ENCODE results near the gene THAP7. TPM values are rescaled to one million over a fixed set of nuclear protein-coding genes. Genes with fewer than 3 reads are reported as not detected.

THAP7 gene
- total and polyA plus RNA-seq, 2 of the 13 experiments (the other 11 are each of a cell fraction or from before 2014, with no cell fraction given): 13.0 to 25.5 TPM

- 100% methylated on average over 9 of the region's 16 CpGs for WGBS (ENCODE audit: low lambda C conversion rate)
- in situ Hi-C loops (cut with HindIII; ENCODE audit: extremely low pct_ligation_motif_present, low pct_unique_long_range_greater_than_20kb): no loop called here
Measured at GRCh38 chr22:20988573-20989322, 13.2 kb downstream of the THAP7 start.

More at GRCh38 chr22:20988573-20989322, 13.2 kb downstream of the THAP7 start:
- DNase-seq (ENCODE audit: low spot score): no peak
- no peaks in the 10 kb centered on the region for H3K27me3 ChIP-seq (ENCODE audit: control insufficient read depth in 1 of 2, insufficient read depth in 2 of 2, low read length in 2 of 2)
- POLR2A ChIA-PET: no interaction called here
- CTCF ChIA-PET (ENCODE audit: low intra/inter-chr PET ratio, low total read pairs): no interaction called here
- BruUV-seq (replicated peaks): no TSS peak
- intact Hi-C loops (cut with micrococcal nuclease; ENCODE audit: unreplicated experiment): no loop called here
- H3K9me3 ChIP-seq (ENCODE audit: low read length): no peaks in the 10 kb centered on the region
- H3K36me3 ChIP-seq (replicated peaks in 1 of 2; ENCODE audit: control insufficient read depth in 1 of 2, insufficient read depth in 2 of 2, low read length in 2 of 2): peaks cover 2 to 35% of the 10 kb centered on the region in 2 experiments
- FAIRE-seq: no peak
- no peak overlapping the region for H3K4me2 ChIP-seq (ENCODE audit: low read depth, low read length)
- no peak overlapping the region for H3K27ac ChIP-seq (ENCODE audit: extremely low read length, insufficient read depth, low read length)
- H4K20me1 ChIP-seq (ENCODE audit: insufficient read depth, low read length): no peaks in the 10 kb centered on the region
- H3K79me2 ChIP-seq (ENCODE audit: insufficient read depth, low read length): no peaks in the 10 kb centered on the region
- no peak for ATAC-seq
- H3K4me3 ChIP-seq (replicated peaks in 1 of 3; ENCODE audit: insufficient read depth in 1 of 3, low read depth in 2 of 3, low read length in 3 of 3): no peak overlapping the region
- H3K9ac ChIP-seq (ENCODE audit: insufficient read depth, low read depth, low read length): no peak overlapping the region
- TF ChIP-seq FOXP1 (IDR thresholded peaks at IDR 0.05) (no peak), FOXP1 (CRISPR knock-in tag; IDR thresholded peaks at IDR 0.05) (no peak), ZNF547 (CRISPR knock-in tag; IDR thresholded peaks at IDR 0.05) (no peak), SIN3B (IDR thresholded peaks at IDR 0.05; ENCODE audit: low read length) (no peak), ZSCAN12 (CRISPR knock-in tag; IDR thresholded peaks at IDR 0.05) (no peak), ZNF605 (CRISPR knock-in tag; IDR thresholded peaks at IDR 0.05) (no peak), ZNF607 (CRISPR knock-in tag; IDR thresholded peaks at IDR 0.05; ENCODE audit: borderline replicate concordance) (no peak), KDM2A (CRISPR knock-in tag; IDR thresholded peaks at IDR 0.05; ENCODE audit: borderline replicate concordance, low read depth) (no peak), ZNF225 (CRISPR knock-in tag; IDR thresholded peaks at IDR 0.05) (no peak), FOXO4 (CRISPR knock-in tag; conservative IDR thresholded peaks at IDR 0.05) (no peak), ATF4 (CRISPR knock-in tag; IDR thresholded peaks at IDR 0.05) (no peak), RAD51 (IDR thresholded peaks at IDR 0.05; ENCODE audit: borderline replicate concordance) (no peak), ZNF784 (CRISPR knock-in tag; IDR thresholded peaks at IDR 0.05; ENCODE audit: borderline replicate concordance) (no peak), ZBTB1 (CRISPR knock-in tag; IDR thresholded peaks at IDR 0.05; ENCODE audit: borderline replicate concordance) (no peak), PTBP1 (IDR thresholded peaks at IDR 0.05; ENCODE audit: low read depth, low read length, poor library complexity, severe bottlenecking) (no peak), SAFB2 (CRISPR knock-in tag; IDR thresholded peaks at IDR 0.05; ENCODE audit: borderline replicate concordance, low read depth) (no peak)
- TF ChIP-seq, protein P1, sequence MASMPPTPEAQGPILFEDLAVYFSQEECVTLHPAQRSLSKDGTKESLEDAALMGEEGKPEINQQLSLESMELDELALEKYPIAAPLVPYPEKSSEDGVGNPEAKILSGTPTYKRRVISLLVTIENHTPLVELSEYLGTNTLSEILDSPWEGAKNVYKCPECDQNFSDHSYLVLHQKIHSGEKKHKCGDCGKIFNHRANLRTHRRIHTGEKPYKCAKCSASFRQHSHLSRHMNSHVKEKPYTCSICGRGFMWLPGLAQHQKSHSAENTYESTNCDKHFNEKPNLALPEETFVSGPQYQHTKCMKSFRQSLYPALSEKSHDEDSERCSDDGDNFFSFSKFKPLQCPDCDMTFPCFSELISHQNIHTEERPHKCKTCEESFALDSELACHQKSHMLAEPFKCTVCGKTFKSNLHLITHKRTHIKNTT (CRISPR knock-in tag; IDR thresholded peaks at IDR 0.05): no peak
- no peak overlapping the region for H2AFZ ChIP-seq (ENCODE audit: low read length)
- H3K4me1 ChIP-seq (ENCODE audit: insufficient read depth, low read length): 0 out of 2 replicates have a peak, but pooled peaks cover under 1% of the 10 kb centered on the region
